Spleen (tissue), 11 donors: ENCODE results near the gene TSPAN15. TPM values are rescaled to one million over a fixed set of nuclear protein-coding genes. Genes with fewer than 3 reads are reported as not detected.

Experiments
- DNase-seq: peaks from one replicate; pipeline ENCODE4 v3.0.0-alpha.2; 2020
- H3K27ac ChIP-seq, 8 donors: fragments of 200-600 bp; sonication (generic) in 7 of 8; 1 replicate in 4 of 8; 2 replicates in 4 of 8; pipeline versions ENCODE4 v1.5.0 to v1.8.0; 2016 to 2021; ENCODE audit warnings: inconsistent platforms in 4 of 8, mild to moderate bottlenecking in 4 of 8, moderate library complexity in 1 of 8
- H3K27me3 ChIP-seq, 7 donors: fragments of 200-600 bp; sonication (generic) in 6 of 7; replicated peaks in 1 of 7; 1 replicate in 4 of 7; 2 replicates in 3 of 7; pipeline versions ENCODE4 v1.5.0 to v1.8.0; 2016 to 2021; ENCODE audit warnings: inconsistent platforms in 3 of 7, mild to moderate bottlenecking in 1 of 7
- H3K36me3 ChIP-seq, 6 donors: fragments of 200-600 bp; sonication (generic) in 5 of 6; 1 replicate in 4 of 6; 2 replicates in 2 of 6; pipeline versions ENCODE4 v1.5.0 to v1.8.0; 2016 to 2021; ENCODE audit warnings: inconsistent platforms in 2 of 6
- H3K4me1 ChIP-seq, 6 donors: fragments of 200-600 bp; sonication (generic) in 5 of 6; 1 replicate in 3 of 6; 2 replicates in 3 of 6; pipeline versions ENCODE4 v1.5.0 to v1.8.0; 2016 to 2021; ENCODE audit warnings: inconsistent platforms in 3 of 6
- H3K4me3 ChIP-seq, 8 donors: fragments of 200-600 bp; sonication (generic) in 7 of 8; 1 replicate in 4 of 8; 2 replicates in 4 of 8; pipeline versions ENCODE4 v1.5.0 to v1.8.0; 2016 to 2021; ENCODE audit warnings: inconsistent platforms in 4 of 8, mild to moderate bottlenecking in 4 of 8, moderate library complexity in 2 of 8
- H3K9me3 ChIP-seq, 8 donors: fragments of 200-600 bp; sonication (generic) in 7 of 8; 1 replicate in 4 of 8; 2 replicates in 4 of 8; pipeline versions ENCODE4 v1.5.0 to v1.8.0; 2016 to 2021; ENCODE audit warnings: inconsistent platforms in 4 of 8
- CTCF ChIP-seq, 11 experiments: fragments of 200-600 bp in 7 of 11; fragments of 450-650 bp in 4 of 11; sonication (generic) in 4 of 11; IDR thresholded peaks in 8 of 11; conservative IDR thresholded peaks in 3 of 11; 1 replicate in 7 of 11; 2 replicates in 4 of 11; pipeline versions ENCODE4 v1.4.0 to v1.8.0; 2016 to 2021; ENCODE audit warnings: antibody characterized with exemption in 11 of 11, inconsistent platforms in 4 of 11, mild to moderate bottlenecking in 1 of 11
- POLR2A ChIP-seq, 3 donors: fragments of 450-650 bp; IDR thresholded peaks; one replicate each; pipeline ENCODE4 v1.5.1; 2017; ENCODE audit warnings: antibody characterized with exemption in 3 of 3, mild to moderate bottlenecking in 1 of 3
- POLR2AphosphoS5 ChIP-seq, 3 donors: sonication (generic); formaldehyde crosslinking; IDR thresholded peaks; one replicate each; pipeline ENCODE4 v1.5.1; 2017; ENCODE audit warnings: antibody characterized with exemption in 3 of 3
- WGBS, 5 donors: extraction: QIAGEN DNeasy Blood & Tissue Kit in 3 of 5; methylation state at CpG; one replicate each; pipeline versions ENCODE4 v1.1.5 to v1.1.7; 2013 to 2018; 5-methylcytosine and 5-hydroxymethylcytosine counted together
- intact Hi-C: fragments of 100-400 bp; cut with DNase I; formaldehyde crosslinking; loops from one replicate; pipeline ENCODE4 v1.15.0; 2023; ENCODE audit warnings: low total_unique reads
- polyA plus RNA-seq, 3 donors: library from polyadenylated mRNA; stranded (reverse); fragments of 200-250 nt; gene quantifications; one replicate each; pipeline ENCODE4 v1.2.1, GENCODE V29; 2013
- total RNA-seq, 7 donors: library from RNA; depleted of rRNA in 3 of 7; stranded (reverse); fragments of >200 nt in 3 of 7; fragmentation: NEBNext Ultra II Directional in 4 of 7; extraction: Animal tissue kit (Norgen Biotek cat#: 25700) in 4 of 7; gene quantifications; one replicate each; pipeline versions ENCODE4 v1.1.0 to v1.2.1, GENCODE V29; 2016 to 2021
- donor health status: healthy with polysubstance abuse.
- donor health status: DM: no; HTN: no; CAD: no; lungs with moderate emphysema.
- donor health status: DM: no; HTN: no; CAD: no.
- donor health status: Bipolar disorder and iron deficiency.
- donor health status: healthy.
- donor health status: DM: no; HTN: no; CAD: no.
- donor health status: DM: yes; HTN: yes; CAD: no.

The TSPAN15 gene
- total and polyA plus RNA-seq, 10 donors = 13.5 to 68.4 (median 41.3) TPM

- no peak for TF ChIP-seq POLR2AphosphoS5 (IDR thresholded peaks at IDR 0.05)
- no peak for TF ChIP-seq POLR2A (IDR thresholded peaks at IDR 0.05)
- no peak for TF ChIP-seq CTCF (IDR thresholded peaks at IDR 0.05 in 8 of 11, conservative IDR thresholded peaks at IDR 0.05 in 3 of 11)
- no peak overlapping the region for H3K27ac ChIP-seq
- no peaks in the 10 kb centered on the region for H3K9me3 ChIP-seq
- no peaks in the 10 kb centered on the region for H3K36me3 ChIP-seq
- H3K4me1 ChIP-seq = peaks cover 0 to 9% (median 2%) of the 10 kb centered on the region in 6 donors
- no peak overlapping the region for H3K4me3 ChIP-seq
- 81 to 86% (median 84%) methylated on average over 10 to 11 of the region's 11 CpGs for WGBS, 5 donors
- intact Hi-C loops = loop anchor here (10.0 kb wide), 1 partner anchor 225 kb away; no protein-coding TSS in a partner anchor
- DNase-seq = no peak
- no peaks in the 10 kb centered on the region for H3K27me3 ChIP-seq
Measured at GRCh38 chr10:69419744-69420126, 31.5 kb upstream of the TSPAN15 start.

DNA sequence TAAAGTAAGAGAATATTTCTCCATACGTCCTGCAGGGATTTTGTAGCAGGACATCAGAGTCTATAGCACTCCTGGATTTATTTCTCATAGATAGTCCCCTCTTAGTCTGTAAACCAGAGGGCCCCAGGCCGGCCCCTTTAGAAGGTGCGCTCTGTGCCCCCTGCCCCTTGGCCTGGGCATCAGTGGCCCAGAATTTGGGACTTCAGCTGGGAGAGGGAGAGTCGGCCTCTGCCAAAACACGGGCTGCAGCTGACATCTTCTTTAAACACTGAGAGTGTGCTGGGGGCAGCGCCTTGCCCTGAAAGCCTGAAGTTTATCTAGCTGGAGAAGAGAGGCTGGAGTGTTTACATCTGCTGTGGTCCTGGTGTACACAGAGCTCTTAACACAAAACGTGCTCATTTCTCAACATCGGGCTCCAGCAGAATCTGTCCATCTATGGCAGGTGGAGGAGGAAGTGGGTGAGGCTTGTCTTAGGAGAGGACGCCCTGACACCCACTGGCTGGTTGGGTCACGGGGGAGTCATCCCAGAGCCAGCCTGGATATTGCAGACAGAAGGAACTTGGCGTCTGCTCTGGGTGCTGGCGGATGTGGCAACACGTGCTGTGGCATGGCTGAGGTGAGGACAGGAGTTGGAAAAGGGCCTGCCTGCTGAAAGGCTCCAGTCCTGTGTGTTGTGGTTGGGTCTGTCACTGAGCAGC lies 29.5 kb upstream of the TSPAN15 start:
- Histone ChIP-seq H3K9me3 (no peaks in the 10 kb centered on the region), H3K4me3 (no peak overlapping the region), H3K27ac (no peak overlapping the region), H3K36me3 (no peaks in the 10 kb centered on the region), H3K27me3 (no peaks in the 10 kb centered on the region), H3K4me1 (peaks cover 0 to 24% (median 15%) of the 10 kb centered on the region in 6 donors)
- 62 to 81% (median 72%) methylated on average over 4 to 13 of the region's 13 CpGs for WGBS, 5 donors
- TF ChIP-seq POLR2AphosphoS5 (IDR thresholded peaks at IDR 0.05) (no peak), POLR2A (IDR thresholded peaks at IDR 0.05) (no peak), CTCF (IDR thresholded peaks at IDR 0.05 in 8 of 11, conservative IDR thresholded peaks at IDR 0.05 in 3 of 11) (no peak)
- peak; percentile 63 for DNase-seq
- intact Hi-C loops = loop anchor here (10.0 kb wide), 1 partner anchor 223 kb away; no protein-coding TSS in a partner anchor

GRCh38 chr10:69422676-69423075 lies 28.6 kb upstream of the TSPAN15 start:
- intact Hi-C loops = loop anchor here (10.0 kb wide), 1 partner anchor 222 kb away; no protein-coding TSS in a partner anchor

More at GRCh38 chr10:69422676-69423075, 28.6 kb upstream of the TSPAN15 start:
- no peak for DNase-seq
- peaks cover 0 to 27% (median 16%) of the 10 kb centered on the region in 6 donors for H3K4me1 ChIP-seq
- WGBS, 5 donors = 82 to 93% (median 89%) methylated on average over 4 of the region's 4 CpGs
- H3K27me3 ChIP-seq = no peaks in the 10 kb centered on the region
- TF ChIP-seq POLR2A (IDR thresholded peaks at IDR 0.05) (no peak), CTCF (IDR thresholded peaks at IDR 0.05 in 8 of 11, conservative IDR thresholded peaks at IDR 0.05 in 3 of 11) (no peak), POLR2AphosphoS5 (IDR thresholded peaks at IDR 0.05) (no peak)
- no peak overlapping the region for H3K27ac ChIP-seq
- H3K4me3 ChIP-seq = no peak overlapping the region
- no peaks in the 10 kb centered on the region for H3K36me3 ChIP-seq
- H3K9me3 ChIP-seq = no peaks in the 10 kb centered on the region
